ENCODE data around the gene CD7. TPM values are rescaled to one million over a fixed set of nuclear protein-coding genes. Genes with fewer than 3 reads are reported as not detected.

Gene CD7
- polyA plus RNA-seq, 3 donors = 0.38 to 3.6 (median 0.42) TPM

- H3K9me3 Mint-ChIP-seq = peaks cover 0 to 2% (median 0%) of the 10 kb centered on the region in 7 donors
- intact Hi-C loops (cut with micrococcal nuclease) = no loop called here
- TF ChIP-seq CTCF (IDR thresholded peaks at IDR 0.05) = no peak
- Histone ChIP-seq H3K79me2 (ENCODE audit: insufficient read depth, low read length) (no peaks in the 10 kb centered on the region), H2AFZ (ENCODE audit: insufficient read depth, low read depth, low read length, poor library complexity, severe bottlenecking) (no peak overlapping the region), H3K27me3 (ENCODE audit: control insufficient read depth in 2 of 2, insufficient read depth in 2 of 2, low read length in 2 of 2) (peaks cover 0 to 5% of the 10 kb centered on the region in 2 donors), H3K9me3 (replicated peaks in 1 of 2; ENCODE audit: control insufficient read depth in 1 of 2, insufficient read depth in 1 of 2, low read length in 2 of 2) (no peaks in the 10 kb centered on the region), H3K27ac (ENCODE audit: low read depth in 1 of 2, low read length in 2 of 2) (no peak overlapping the region), H3K36me3 (replicated peaks in 1 of 2; ENCODE audit: control insufficient read depth in 1 of 2, insufficient read depth in 2 of 2, low read length in 2 of 2) (no peaks in the 10 kb centered on the region), H4K20me1 (ENCODE audit: insufficient read depth, low read length) (no peaks in the 10 kb centered on the region), H3K4me1 (ENCODE audit: control insufficient read depth in 1 of 2, insufficient read depth in 2 of 2, low read length in 2 of 2) (peaks cover 6 to 14% of the 10 kb centered on the region in 2 donors), H3K9ac (ENCODE audit: insufficient read depth, low read length, poor library complexity, severe bottlenecking) (no peak overlapping the region), H3K4me2 (replicated peaks; ENCODE audit: extremely low read depth, low read length, poor library complexity, severe bottlenecking) (peak overlapping the region; percentile 58), H3K4me3 (replicated peaks in 1 of 3; ENCODE audit: low read depth in 2 of 3, low read length in 3 of 3) (no peak overlapping the region)
- H3K4me3 Mint-ChIP-seq = peak overlapping the region; percentile 50 to 65
- peak in 1 of 3 donors; percentile 26 for DNase-seq
- H3K4me1 Mint-ChIP-seq = peaks cover 10% of the 10 kb centered on the region
- no peak overlapping the region for H3K27ac Mint-ChIP-seq
- H3K27me3 Mint-ChIP-seq (ENCODE audit: low read depth in 3 of 3) = peaks cover 5 to 23% (median 21%) of the 10 kb centered on the region in 3 donors
- WGBS (ENCODE audit: insufficient coverage) = 32% methylated on average over 25 of the region's 28 CpGs
- H3K36me3 Mint-ChIP-seq = no peaks in the 10 kb centered on the region
These were observed 29.2 kb upstream of the CD7 start for GRCh38 chr17:82346342-82347300.

GRCh38 chr17:82345151-82345976 lies 28.0 kb upstream of the CD7 start:
- Mint-ChIP-seq H3K4me1 (peaks cover 13% of the 10 kb centered on the region), H3K4me3 (no peak overlapping the region), H3K27ac (no peak overlapping the region), H3K9me3 (peaks cover 0 to 11% (median 8%) of the 10 kb centered on the region in 7 donors), H3K36me3 (no peaks in the 10 kb centered on the region), H3K27me3 (ENCODE audit: low read depth in 3 of 3) (peaks cover 5 to 21% (median 18%) of the 10 kb centered on the region in 3 donors)
- no peak for DNase-seq
- Histone ChIP-seq H3K4me2 (replicated peaks; ENCODE audit: extremely low read depth, low read length, poor library complexity, severe bottlenecking) (no peak overlapping the region), H3K9ac (ENCODE audit: insufficient read depth, low read length, poor library complexity, severe bottlenecking) (no peak overlapping the region), H3K4me3 (replicated peaks in 1 of 3; ENCODE audit: low read depth in 2 of 3, low read length in 3 of 3) (no peak overlapping the region), H3K4me1 (ENCODE audit: control insufficient read depth in 1 of 2, insufficient read depth in 2 of 2, low read length in 2 of 2) (peaks cover 7 to 16% of the 10 kb centered on the region in 2 donors), H3K27me3 (ENCODE audit: control insufficient read depth in 2 of 2, insufficient read depth in 2 of 2, low read length in 2 of 2) (peaks cover 0 to 5% of the 10 kb centered on the region in 2 donors), H3K9me3 (replicated peaks in 1 of 2; ENCODE audit: control insufficient read depth in 1 of 2, insufficient read depth in 1 of 2, low read length in 2 of 2) (peaks cover 0 to 3% of the 10 kb centered on the region in 2 donors), H2AFZ (ENCODE audit: insufficient read depth, low read depth, low read length, poor library complexity, severe bottlenecking) (no peak overlapping the region), H3K79me2 (ENCODE audit: insufficient read depth, low read length) (no peaks in the 10 kb centered on the region), H3K36me3 (replicated peaks in 1 of 2; ENCODE audit: control insufficient read depth in 1 of 2, insufficient read depth in 2 of 2, low read length in 2 of 2) (no peaks in the 10 kb centered on the region), H4K20me1 (ENCODE audit: insufficient read depth, low read length) (no peaks in the 10 kb centered on the region), H3K27ac (ENCODE audit: low read depth in 1 of 2, low read length in 2 of 2) (no peak overlapping the region)
- no peak for TF ChIP-seq CTCF (IDR thresholded peaks at IDR 0.05)
- WGBS (ENCODE audit: insufficient coverage) = 95% methylated on average over 37 of the region's 42 CpGs
- intact Hi-C loops (cut with micrococcal nuclease) = no loop called here

Measured in CD14-positive monocyte (primary cell).